MM.1S (cell line): ENCODE results near the gene SERPINB7.

Source experiments
- DNase-seq: peaks from one replicate; pipeline ENCODE4 v3.0.0-alpha.2; 2015
- H2AFZ ChIP-seq: fragments of 300-600 bp; sonication (generic); 2 replicates; pipeline ENCODE4 v1.6.0; 2016; ENCODE audit warnings: antibody characterized with exemption, low read length
- H3F3A ChIP-seq: fragments of 300-600 bp; sonication (generic); 2 replicates; pipeline ENCODE4 v1.6.1; 2016; ENCODE audit warnings: mild to moderate bottlenecking, antibody characterized with exemption, low read length, moderate library complexity, mixed read lengths; ENCODE audit not compliant: insufficient read depth
- H3K27ac ChIP-seq: fragments of 300-600 bp; sonication (generic); 2 replicates; pipeline ENCODE4 v1.5.1; 2016; ENCODE audit warnings: mild to moderate bottlenecking, low read length
- H3K27me3 ChIP-seq: fragments of 300-600 bp; sonication (generic); replicated peaks from 2 replicates; pipeline ENCODE4 v1.6.0; 2016; ENCODE audit warnings: low read length; ENCODE audit not compliant: insufficient read depth
- H3K36me3 ChIP-seq: fragments of 300-600 bp; sonication (generic); replicated peaks from 2 replicates; pipeline ENCODE4 v1.6.1; 2016; ENCODE audit warnings: mild to moderate bottlenecking, low read length, mixed read lengths; ENCODE audit not compliant: insufficient read depth
- H3K4me1 ChIP-seq: fragments of 300-600 bp; sonication (generic); 2 replicates; pipeline ENCODE4 v1.6.1; 2016; ENCODE audit warnings: low read length, mixed read lengths
- H3K4me2 ChIP-seq: fragments of 300-600 bp; sonication (generic); 2 replicates; pipeline ENCODE4 v1.6.0; 2016; ENCODE audit warnings: low read depth, low read length
- H3K4me3 ChIP-seq: fragments of 300-600 bp; sonication (generic); 2 replicates; pipeline ENCODE4 v1.5.1; 2016; ENCODE audit warnings: low read length, mixed read lengths
- H3K79me2 ChIP-seq: fragments of 300-600 bp; sonication (generic); 2 replicates; pipeline ENCODE4 v1.6.1; 2016; ENCODE audit warnings: mixed run types, low read length, mixed read lengths
- H3K9ac ChIP-seq: fragments of 300-600 bp; sonication (generic); 2 replicates; pipeline ENCODE4 v1.6.1; 2016; ENCODE audit warnings: low read length, mixed read lengths
- H3K9me2 ChIP-seq: fragments of 300-600 bp; sonication (generic); replicated peaks from 2 replicates; pipeline ENCODE4 v1.6.1; 2016; ENCODE audit warnings: mild to moderate bottlenecking, low read length, mixed read lengths; ENCODE audit not compliant: insufficient read depth
- H3K9me3 ChIP-seq: fragments of 300-600 bp; sonication (generic); replicated peaks from 2 replicates; pipeline ENCODE4 v1.6.1; 2016; ENCODE audit warnings: mild to moderate bottlenecking, low read length, mixed read lengths; ENCODE audit not compliant: insufficient read depth
- H4K20me1 ChIP-seq: fragments of 300-600 bp; sonication (generic); 2 replicates; pipeline ENCODE4 v1.6.1; 2016; ENCODE audit warnings: mild to moderate bottlenecking, low read length, moderate library complexity, mixed read lengths; ENCODE audit not compliant: insufficient read depth
- EZH2 ChIP-seq: fragments of 300-600 bp; sonication (generic); optimal IDR thresholded peaks from 2 replicates; pipeline ENCODE3; 2017; ENCODE audit warnings: low read depth, mild to moderate bottlenecking, antibody characterized with exemption, low read length, mixed read lengths
- EZH2phosphoT487 ChIP-seq: fragments of 300-600 bp; sonication (generic); IDR thresholded peaks from 2 replicates; pipeline ENCODE4 v1.6.1; 2018; ENCODE audit warnings: antibody characterized with exemption, low read length
- TF ChIP-seq, protein P1 (sequence below): fragments of 300-600 bp; sonication (generic); IDR thresholded peaks from 2 replicates; pipeline ENCODE4 v1.5.1; 2016; ENCODE audit warnings: antibody characterized with exemption, low read length, mixed read lengths

Gene SERPINB7

DNA sequence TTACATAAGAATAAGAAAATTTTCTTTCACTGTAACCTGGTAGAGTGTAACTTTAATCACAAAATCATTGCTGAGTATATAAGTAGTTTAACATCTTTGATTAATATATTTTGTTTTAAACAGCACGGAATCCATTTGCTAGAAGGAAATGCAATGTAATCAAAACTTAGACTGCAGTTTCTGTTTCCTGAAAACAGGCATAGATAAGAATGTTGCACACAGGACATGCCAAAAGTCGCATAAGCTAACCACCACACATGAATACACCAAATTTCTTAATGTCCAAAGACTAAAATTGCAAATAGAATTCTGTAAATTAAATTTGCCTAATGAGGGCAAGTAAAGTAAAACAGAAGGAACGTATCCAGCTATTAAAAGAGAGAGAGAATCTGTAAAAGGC is 61.2 kb downstream of the SERPINB7 start:
- no peaks in the 10 kb centered on the region for H3K36me3 ChIP-seq
- no peaks in the 10 kb centered on the region for H3K79me2 ChIP-seq
- peaks cover 28% of the 10 kb centered on the region for H3K4me1 ChIP-seq
- H3K9me2 ChIP-seq: no peaks in the 10 kb centered on the region
- no peaks in the 10 kb centered on the region for H4K20me1 ChIP-seq
- H3K9me3 ChIP-seq: no peaks in the 10 kb centered on the region
- H3K27ac ChIP-seq: no peak overlapping the region
- no peaks in the 10 kb centered on the region for H3K27me3 ChIP-seq
- TF ChIP-seq, protein P1, sequence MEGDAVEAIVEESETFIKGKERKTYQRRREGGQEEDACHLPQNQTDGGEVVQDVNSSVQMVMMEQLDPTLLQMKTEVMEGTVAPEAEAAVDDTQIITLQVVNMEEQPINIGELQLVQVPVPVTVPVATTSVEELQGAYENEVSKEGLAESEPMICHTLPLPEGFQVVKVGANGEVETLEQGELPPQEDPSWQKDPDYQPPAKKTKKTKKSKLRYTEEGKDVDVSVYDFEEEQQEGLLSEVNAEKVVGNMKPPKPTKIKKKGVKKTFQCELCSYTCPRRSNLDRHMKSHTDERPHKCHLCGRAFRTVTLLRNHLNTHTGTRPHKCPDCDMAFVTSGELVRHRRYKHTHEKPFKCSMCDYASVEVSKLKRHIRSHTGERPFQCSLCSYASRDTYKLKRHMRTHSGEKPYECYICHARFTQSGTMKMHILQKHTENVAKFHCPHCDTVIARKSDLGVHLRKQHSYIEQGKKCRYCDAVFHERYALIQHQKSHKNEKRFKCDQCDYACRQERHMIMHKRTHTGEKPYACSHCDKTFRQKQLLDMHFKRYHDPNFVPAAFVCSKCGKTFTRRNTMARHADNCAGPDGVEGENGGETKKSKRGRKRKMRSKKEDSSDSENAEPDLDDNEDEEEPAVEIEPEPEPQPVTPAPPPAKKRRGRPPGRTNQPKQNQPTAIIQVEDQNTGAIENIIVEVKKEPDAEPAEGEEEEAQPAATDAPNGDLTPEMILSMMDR: no peak
- TF ChIP-seq EZH2 (no peak), EZH2phosphoT487 (no peak)
- peak overlapping the region; percentile 15; the same call in 1 of the 2 replicates for H3K4me2 ChIP-seq
- H3K4me3 ChIP-seq: no peak overlapping the region
- H3K9ac ChIP-seq: no peak overlapping the region
- peak; percentile 33 for DNase-seq
- no peaks in the 10 kb centered on the region; the same call in 1 of the 2 replicates for H3F3A ChIP-seq
- H2AFZ ChIP-seq: no peak overlapping the region

DNA sequence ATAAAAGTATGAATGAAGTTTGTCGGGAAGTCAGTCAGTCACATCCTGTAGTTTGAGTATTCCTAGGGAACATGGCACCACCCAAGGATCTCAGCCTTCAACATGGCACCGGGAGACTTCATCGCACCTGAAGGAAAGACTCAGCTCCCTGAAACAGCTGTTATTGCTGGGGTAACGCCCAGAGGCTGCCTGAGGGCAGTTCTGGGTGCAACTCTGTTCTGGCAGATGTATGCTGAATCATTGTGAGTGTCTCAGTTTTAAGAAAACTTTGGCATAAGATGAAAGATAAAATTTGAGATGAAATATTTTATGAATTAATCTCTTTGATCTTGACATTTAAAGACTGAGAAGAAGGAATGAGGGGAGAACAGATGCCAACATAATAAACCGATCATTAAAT is 62.4 kb downstream of the SERPINB7 start:
- H3K9ac ChIP-seq: no peak overlapping the region
- H3K27ac ChIP-seq: no peak overlapping the region
- H3K4me1 ChIP-seq: peaks cover 18% of the 10 kb centered on the region
- no peaks in the 10 kb centered on the region for H3K9me2 ChIP-seq
- no peaks in the 10 kb centered on the region for H3K36me3 ChIP-seq
- H3K4me3 ChIP-seq: no peak overlapping the region
- H3F3A ChIP-seq: no peaks in the 10 kb centered on the region
- H3K79me2 ChIP-seq: no peaks in the 10 kb centered on the region
- DNase-seq: no peak
- no peaks in the 10 kb centered on the region for H4K20me1 ChIP-seq
- TF ChIP-seq, protein P1: no peak
- TF ChIP-seq EZH2phosphoT487 (no peak), EZH2 (no peak)
- no peaks in the 10 kb centered on the region for H3K27me3 ChIP-seq
- H2AFZ ChIP-seq: no peak overlapping the region
- H3K4me2 ChIP-seq: no peak overlapping the region
- no peaks in the 10 kb centered on the region for H3K9me3 ChIP-seq

DNA sequence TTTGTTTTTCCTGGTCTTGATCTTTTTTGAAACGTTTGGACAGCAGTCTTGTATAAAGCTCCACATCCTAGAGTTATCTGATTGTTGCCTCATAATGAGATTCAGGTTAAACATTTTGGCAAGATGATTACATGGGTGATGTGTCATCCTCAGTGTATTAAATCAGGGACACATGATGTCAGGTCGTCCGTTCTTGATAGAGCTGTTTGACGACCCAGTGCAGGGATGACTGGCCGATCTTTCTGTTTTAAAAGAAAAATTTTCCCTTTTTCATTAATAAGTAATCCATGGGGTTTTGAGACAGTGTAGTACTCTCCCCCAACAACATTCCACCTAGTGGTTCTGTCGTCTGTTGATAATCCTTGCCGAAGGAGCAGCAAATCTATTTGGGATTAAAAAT is 67.8 kb downstream of the SERPINB7 start:
- Histone ChIP-seq H3K4me3 (no peak overlapping the region), H3K9ac (no peak overlapping the region), H3K79me2 (no peaks in the 10 kb centered on the region), H3K4me2 (no peak overlapping the region), H4K20me1 (no peaks in the 10 kb centered on the region), H2AFZ (no peak overlapping the region), H3K9me3 (no peaks in the 10 kb centered on the region), H3K9me2 (no peaks in the 10 kb centered on the region), H3F3A (no peaks in the 10 kb centered on the region), H3K36me3 (no peaks in the 10 kb centered on the region), H3K27me3 (no peaks in the 10 kb centered on the region), H3K27ac (no peak overlapping the region), H3K4me1 (peaks cover 10% of the 10 kb centered on the region)
- TF ChIP-seq, protein P1: no peak
- TF ChIP-seq EZH2: no peak
- DNase-seq: no peak
